ENCODE data around the gene CELSR3. TPM values are rescaled to one million over a fixed set of nuclear protein-coding genes. Genes with fewer than 3 reads are reported as not detected.

Gene CELSR3
- total RNA-seq, 3 donors from 2014 or later (not counting 1 experiment from before 2014, with no cell fraction given), result 2.0 to 3.4 (median 2.6) TPM

DNA sequence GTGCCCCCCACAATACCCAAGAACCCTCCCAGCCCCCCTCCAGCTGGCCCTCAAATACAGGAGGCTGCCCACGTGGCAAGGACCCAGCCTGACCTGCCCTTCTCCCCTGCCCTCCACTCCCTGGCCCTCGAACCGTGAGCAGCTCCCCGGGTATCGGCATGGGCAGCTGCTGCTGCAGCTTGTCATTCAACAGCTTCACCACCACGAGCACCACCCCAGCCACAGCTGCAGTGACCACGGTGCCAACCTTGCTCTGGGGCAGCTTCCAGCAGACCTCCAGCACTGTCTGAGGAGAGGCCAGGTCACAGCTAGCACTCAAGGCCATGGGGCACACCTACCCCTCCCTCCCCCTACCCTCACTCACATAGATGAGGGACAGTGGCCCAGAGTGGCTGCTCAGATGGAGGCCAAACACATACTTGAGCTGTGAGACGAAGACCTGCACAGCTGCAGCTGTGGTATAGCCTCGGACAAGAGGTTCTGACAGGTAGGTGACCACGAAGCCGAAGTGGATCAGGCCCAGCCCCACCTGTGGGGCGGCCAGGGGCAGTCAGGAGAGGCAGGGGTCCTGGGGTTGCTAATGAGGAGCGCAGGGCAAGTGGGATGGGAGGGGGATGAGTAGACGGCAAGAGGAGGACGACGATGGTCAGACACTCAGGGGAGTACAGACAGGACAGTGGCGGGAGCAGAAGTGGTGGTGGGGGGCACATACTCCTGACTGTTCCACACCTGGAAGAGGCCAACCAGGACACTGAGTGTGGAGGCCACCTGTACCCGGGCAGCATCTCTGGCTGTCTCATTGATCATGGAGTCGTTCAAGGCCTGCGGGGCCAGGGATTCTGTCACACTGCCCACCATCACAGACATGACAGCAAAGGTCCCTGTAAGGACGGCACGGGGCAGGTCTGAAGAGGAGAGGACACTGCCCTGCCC, 30.9 kb downstream of the CELSR3 start:
- H3K9me3 ChIP-seq (ENCODE audit: control insufficient read depth, insufficient read depth, low read length), result no peaks in the 10 kb centered on the region
- no peak overlapping the region for H3K27ac ChIP-seq (ENCODE audit: low read length)
- intact Hi-C loops (cut with micrococcal nuclease), result no loop called here
- Mint-ChIP-seq H3K27me3 (ENCODE audit: low read depth in 2 of 2) (no peaks in the 10 kb centered on the region), H3K4me1 (peaks cover 0 to 27% of the 10 kb centered on the region in 2 donors), H3K4me3 (peak overlapping the region; percentile 31), H3K9me3 (no peaks in the 10 kb centered on the region), H3K27ac (no peak overlapping the region), H3K36me3 (no peaks in the 10 kb centered on the region)
- DNase-seq (no peak), ATAC-seq (no peak)
- WGBS (ENCODE audit: insufficient coverage), result 89% methylated on average over 22 of the region's 22 CpGs
- no peak overlapping the region for H3K4me3 ChIP-seq (ENCODE audit: low read length)
- H3K4me1 ChIP-seq (ENCODE audit: control insufficient read depth, insufficient read depth, low read length), result peaks cover 23% of the 10 kb centered on the region
- TF ChIP-seq, protein P1, sequence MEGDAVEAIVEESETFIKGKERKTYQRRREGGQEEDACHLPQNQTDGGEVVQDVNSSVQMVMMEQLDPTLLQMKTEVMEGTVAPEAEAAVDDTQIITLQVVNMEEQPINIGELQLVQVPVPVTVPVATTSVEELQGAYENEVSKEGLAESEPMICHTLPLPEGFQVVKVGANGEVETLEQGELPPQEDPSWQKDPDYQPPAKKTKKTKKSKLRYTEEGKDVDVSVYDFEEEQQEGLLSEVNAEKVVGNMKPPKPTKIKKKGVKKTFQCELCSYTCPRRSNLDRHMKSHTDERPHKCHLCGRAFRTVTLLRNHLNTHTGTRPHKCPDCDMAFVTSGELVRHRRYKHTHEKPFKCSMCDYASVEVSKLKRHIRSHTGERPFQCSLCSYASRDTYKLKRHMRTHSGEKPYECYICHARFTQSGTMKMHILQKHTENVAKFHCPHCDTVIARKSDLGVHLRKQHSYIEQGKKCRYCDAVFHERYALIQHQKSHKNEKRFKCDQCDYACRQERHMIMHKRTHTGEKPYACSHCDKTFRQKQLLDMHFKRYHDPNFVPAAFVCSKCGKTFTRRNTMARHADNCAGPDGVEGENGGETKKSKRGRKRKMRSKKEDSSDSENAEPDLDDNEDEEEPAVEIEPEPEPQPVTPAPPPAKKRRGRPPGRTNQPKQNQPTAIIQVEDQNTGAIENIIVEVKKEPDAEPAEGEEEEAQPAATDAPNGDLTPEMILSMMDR (IDR thresholded peaks at IDR 0.05), result no peak
- H3K27me3 ChIP-seq (ENCODE audit: control insufficient read depth, insufficient read depth, low read length), result no peaks in the 10 kb centered on the region
- peaks cover 6% of the 10 kb centered on the region for H3K36me3 ChIP-seq (ENCODE audit: control insufficient read depth, insufficient read depth, low read length)

- H3K4me3 ChIP-seq (ENCODE audit: low read length), result no peak overlapping the region
- H3K27me3 ChIP-seq (ENCODE audit: control insufficient read depth, insufficient read depth, low read length), result no peaks in the 10 kb centered on the region
- Mint-ChIP-seq H3K36me3 (no peaks in the 10 kb centered on the region), H3K9me3 (no peaks in the 10 kb centered on the region), H3K4me3 (no peak overlapping the region), H3K27me3 (ENCODE audit: low read depth in 2 of 2) (no peaks in the 10 kb centered on the region), H3K4me1 (peaks cover 0 to 27% of the 10 kb centered on the region in 2 donors), H3K27ac (no peak overlapping the region)
- H3K27ac ChIP-seq (ENCODE audit: low read length), result no peak overlapping the region
- no peaks in the 10 kb centered on the region for H3K9me3 ChIP-seq (ENCODE audit: control insufficient read depth, insufficient read depth, low read length)
- ATAC-seq (no peak), DNase-seq (no peak)
- TF ChIP-seq, protein P1 (IDR thresholded peaks at IDR 0.05), result no peak
- peaks cover 16% of the 10 kb centered on the region for H3K4me1 ChIP-seq (ENCODE audit: control insufficient read depth, insufficient read depth, low read length)
- intact Hi-C loops (cut with micrococcal nuclease), result no loop called here
- H3K36me3 ChIP-seq (ENCODE audit: control insufficient read depth, insufficient read depth, low read length), result peaks cover 6% of the 10 kb centered on the region
- WGBS (ENCODE audit: insufficient coverage), result 95% methylated on average over 12 of the region's 12 CpGs
Measured at GRCh38 chr3:48630833-48631232, 31.9 kb downstream of the CELSR3 start.

- Mint-ChIP-seq H3K36me3 (no peaks in the 10 kb centered on the region), H3K27me3 (ENCODE audit: low read depth in 2 of 2) (no peaks in the 10 kb centered on the region), H3K4me1 (peaks cover 0 to 25% of the 10 kb centered on the region in 2 donors), H3K9me3 (no peaks in the 10 kb centered on the region), H3K27ac (no peak overlapping the region), H3K4me3 (no peak overlapping the region)
- no peak for ATAC-seq
- TF ChIP-seq, protein P1 (IDR thresholded peaks at IDR 0.05), result no peak
- no peaks in the 10 kb centered on the region for H3K9me3 ChIP-seq (ENCODE audit: control insufficient read depth, insufficient read depth, low read length)
- peaks cover 6% of the 10 kb centered on the region for H3K36me3 ChIP-seq (ENCODE audit: control insufficient read depth, insufficient read depth, low read length)
- no peak for DNase-seq
- H3K27me3 ChIP-seq (ENCODE audit: control insufficient read depth, insufficient read depth, low read length), result no peaks in the 10 kb centered on the region
- no peak overlapping the region for H3K4me3 ChIP-seq (ENCODE audit: low read length)
- 96% methylated on average over 8 of the region's 8 CpGs for WGBS (ENCODE audit: insufficient coverage)
- intact Hi-C loops (cut with micrococcal nuclease), result no loop called here
- peaks cover 13% of the 10 kb centered on the region for H3K4me1 ChIP-seq (ENCODE audit: control insufficient read depth, insufficient read depth, low read length)
- H3K27ac ChIP-seq (ENCODE audit: low read length), result no peak overlapping the region
Measured at GRCh38 chr3:48630407-48630806, 32.3 kb downstream of the CELSR3 start.
